OCI-LY1 (cell line): ENCODE data around the gene MUTYH.
"Not testable (repeated sequence)": the region's sequence is repeated elsewhere in the genome, so short reads cannot be mapped to it uniquely, and the experiment has no call there.

Source experiments
- H2AFZ ChIP-seq: fragments of 200-600 bp; sonication (generic), shearing (Covaris generic); 2 replicates; pipeline ENCODE4 v1.6.0; 2014; ENCODE audit warnings: antibody characterized with exemption, mild to moderate bottlenecking, low read length
- H3F3A ChIP-seq: fragments of 200-600 bp; sonication (generic), shearing (Covaris generic); 2 replicates; pipeline ENCODE4 v1.6.0; 2014; ENCODE audit warnings: mild to moderate bottlenecking, antibody characterized with exemption, low read length, moderate library complexity; ENCODE audit not compliant: insufficient read depth
- H3K27ac ChIP-seq: fragments of 200-600 bp; sonication (generic); 2 replicates; pipeline ENCODE4 v1.5.1; 2014; ENCODE audit warnings: low read length, mixed run types, mild to moderate bottlenecking, low read depth; ENCODE audit not compliant: poor library complexity, severe bottlenecking
- H3K27me3 ChIP-seq: fragments of 200-600 bp; sonication (generic); 2 replicates; pipeline ENCODE4 v1.6.0; 2014; ENCODE audit warnings: antibody characterized with exemption, mild to moderate bottlenecking, low read length, moderate library complexity; ENCODE audit not compliant: insufficient read depth
- H3K36me3 ChIP-seq: fragments of 200-600 bp; sonication (generic); 2 replicates; pipeline ENCODE4 v1.6.1; 2014; ENCODE audit warnings: mild to moderate bottlenecking, antibody characterized with exemption, low read length, moderate library complexity, mixed read lengths; ENCODE audit not compliant: insufficient read depth
- H3K4me1 ChIP-seq: fragments of 200-600 bp; sonication (generic); 2 replicates; pipeline ENCODE4 v1.5.1; 2014; ENCODE audit warnings: mild to moderate bottlenecking, low read length, moderate library complexity; ENCODE audit not compliant: insufficient read depth, severe bottlenecking
- H3K4me2 ChIP-seq: fragments of 200-600 bp; sonication (generic), shearing (Covaris generic); 2 replicates; pipeline ENCODE4 v1.6.1; 2014; ENCODE audit warnings: low read length
- H3K4me3 ChIP-seq: fragments of 200-600 bp; sonication (generic); 2 replicates; pipeline ENCODE4 v1.5.1; 2014; ENCODE audit warnings: low read length, low read depth, mild to moderate bottlenecking, mixed read lengths; ENCODE audit not compliant: poor library complexity, severe bottlenecking
- H3K79me2 ChIP-seq: fragments of 200-600 bp; shearing (Covaris generic); 2 replicates; pipeline ENCODE4 v1.6.1; 2016; ENCODE audit warnings: mixed run types, low read length, mixed read lengths; ENCODE audit not compliant: insufficient read depth
- H3K9ac ChIP-seq: fragments of 200-600 bp; sonication (generic), shearing (Covaris generic); 2 replicates; pipeline ENCODE4 v1.6.1; 2014; ENCODE audit warnings: mild to moderate bottlenecking, low read length, mixed read lengths
- H3K9me2 ChIP-seq: fragments of 200-600 bp; sonication (generic), shearing (Covaris generic); 2 replicates; pipeline ENCODE4 v1.6.1; 2014; ENCODE audit warnings: low read depth, mild to moderate bottlenecking, low read length, mixed read lengths
- H3K9me3 ChIP-seq: fragments of 200-600 bp; shearing (Covaris generic); 2 replicates; pipeline ENCODE4 v1.6.1; 2014; ENCODE audit warnings: low read length, mixed read lengths
- H4K20me1 ChIP-seq: fragments of 200-600 bp; sonication (generic), shearing (Covaris generic); 2 replicates; pipeline ENCODE4 v1.6.0; 2016; ENCODE audit warnings: mild to moderate bottlenecking, low read length; ENCODE audit not compliant: insufficient read depth
- EZH2 ChIP-seq: fragments of 200-600 bp; sonication (generic), shearing (Covaris generic); IDR thresholded peaks from 2 replicates; pipeline ENCODE4 v1.8.0; 2017; ENCODE audit warnings: borderline replicate concordance, mixed run types, mild to moderate bottlenecking, antibody characterized with exemption, low read length, moderate library complexity, mixed read lengths
- TF ChIP-seq, protein P1 (sequence below): fragments of 200-600 bp; sonication (generic), shearing (Covaris generic); IDR thresholded peaks from 2 replicates; pipeline ENCODE4 v1.5.1; 2017; ENCODE audit warnings: mild to moderate bottlenecking, antibody characterized with exemption, low read length, moderate library complexity, mixed read lengths

The MUTYH gene

DNA sequence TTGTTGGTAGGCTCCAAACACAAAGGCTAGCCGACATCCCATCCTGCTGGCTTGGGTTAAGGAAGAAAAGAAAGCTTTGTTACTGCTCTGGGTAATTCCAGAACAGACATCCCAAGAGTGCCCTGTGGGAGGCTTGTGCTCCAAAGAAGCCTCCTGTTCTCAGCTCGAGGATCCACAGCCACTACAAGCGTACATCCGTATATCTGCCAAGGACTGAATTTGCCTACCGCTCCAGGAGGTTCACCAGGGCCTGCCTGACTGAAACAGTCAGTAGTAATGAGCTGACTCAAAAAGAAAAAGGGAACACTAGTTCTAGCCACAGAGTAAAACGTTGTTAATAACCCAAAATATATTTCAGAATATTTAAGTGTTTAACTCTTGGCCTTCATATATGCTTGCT, 24.8 kb upstream of the MUTYH start:
- no peak overlapping the region for H3K4me2 ChIP-seq
- no peak overlapping the region for H3K4me3 ChIP-seq
- H3K27ac ChIP-seq: no peak overlapping the region
- no peaks in the 10 kb centered on the region for H3K27me3 ChIP-seq
- no peaks in the 10 kb centered on the region for H3F3A ChIP-seq
- H3K9ac ChIP-seq: no peak overlapping the region
- no peaks in the 10 kb centered on the region for H4K20me1 ChIP-seq
- H3K36me3 ChIP-seq: no peaks in the 10 kb centered on the region
- TF ChIP-seq, protein P1, sequence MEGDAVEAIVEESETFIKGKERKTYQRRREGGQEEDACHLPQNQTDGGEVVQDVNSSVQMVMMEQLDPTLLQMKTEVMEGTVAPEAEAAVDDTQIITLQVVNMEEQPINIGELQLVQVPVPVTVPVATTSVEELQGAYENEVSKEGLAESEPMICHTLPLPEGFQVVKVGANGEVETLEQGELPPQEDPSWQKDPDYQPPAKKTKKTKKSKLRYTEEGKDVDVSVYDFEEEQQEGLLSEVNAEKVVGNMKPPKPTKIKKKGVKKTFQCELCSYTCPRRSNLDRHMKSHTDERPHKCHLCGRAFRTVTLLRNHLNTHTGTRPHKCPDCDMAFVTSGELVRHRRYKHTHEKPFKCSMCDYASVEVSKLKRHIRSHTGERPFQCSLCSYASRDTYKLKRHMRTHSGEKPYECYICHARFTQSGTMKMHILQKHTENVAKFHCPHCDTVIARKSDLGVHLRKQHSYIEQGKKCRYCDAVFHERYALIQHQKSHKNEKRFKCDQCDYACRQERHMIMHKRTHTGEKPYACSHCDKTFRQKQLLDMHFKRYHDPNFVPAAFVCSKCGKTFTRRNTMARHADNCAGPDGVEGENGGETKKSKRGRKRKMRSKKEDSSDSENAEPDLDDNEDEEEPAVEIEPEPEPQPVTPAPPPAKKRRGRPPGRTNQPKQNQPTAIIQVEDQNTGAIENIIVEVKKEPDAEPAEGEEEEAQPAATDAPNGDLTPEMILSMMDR: no peak
- no peak for TF ChIP-seq EZH2
- no peaks in the 10 kb centered on the region for H3K9me3 ChIP-seq
- H3K79me2 ChIP-seq: no peaks in the 10 kb centered on the region
- H3K9me2 ChIP-seq: no peaks in the 10 kb centered on the region
- peaks cover 3% of the 10 kb centered on the region for H3K4me1 ChIP-seq
- H2AFZ ChIP-seq: no peak overlapping the region

- Histone ChIP-seq H3F3A (no peaks in the 10 kb centered on the region), H3K9ac (no peak overlapping the region), H2AFZ (no peak overlapping the region), H3K36me3 (no peaks in the 10 kb centered on the region), H3K4me1 (peaks cover 9% of the 10 kb centered on the region), H3K9me3 (no peaks in the 10 kb centered on the region), H3K9me2 (no peaks in the 10 kb centered on the region), H3K27me3 (no peaks in the 10 kb centered on the region), H3K79me2 (no peaks in the 10 kb centered on the region), H3K4me2 (no peak overlapping the region), H4K20me1 (no peaks in the 10 kb centered on the region), H3K4me3 (no peak overlapping the region), H3K27ac (no peak overlapping the region)
- TF ChIP-seq, protein P1: no peak
- TF ChIP-seq EZH2: no peak
Observed at GRCh38 chr1:45364294-45364693, 24.1 kb upstream of the MUTYH start.

GRCh38 chr1:45360981-45361380, 20.7 kb upstream of the MUTYH start:
- H3K79me2 ChIP-seq, H3K9me2 ChIP-seq, H3F3A ChIP-seq, H3K9ac ChIP-seq, H3K27ac ChIP-seq, H3K9me3 ChIP-seq, H3K4me2 ChIP-seq, H4K20me1 ChIP-seq, H3K36me3 ChIP-seq, H2AFZ ChIP-seq, H3K27me3 ChIP-seq, H3K4me3 ChIP-seq: not testable (repeated sequence)
- H3K4me1 ChIP-seq: peaks cover 14% of the 10 kb centered on the region

- Histone ChIP-seq H2AFZ (no peak overlapping the region), H3F3A (no peaks in the 10 kb centered on the region), H3K4me3 (no peak overlapping the region), H3K4me1 (peaks cover 19% of the 10 kb centered on the region), H3K27ac (no peak overlapping the region), H3K27me3 (no peaks in the 10 kb centered on the region), H3K79me2 (no peaks in the 10 kb centered on the region), H4K20me1 (no peaks in the 10 kb centered on the region), H3K9ac (no peak overlapping the region; the same call in 1 of the 2 replicates), H3K9me3 (no peaks in the 10 kb centered on the region), H3K9me2 (no peaks in the 10 kb centered on the region), H3K36me3 (no peaks in the 10 kb centered on the region), H3K4me2 (peak overlapping the region; percentile 34; the same call in 1 of the 2 replicates)
- no peak for TF ChIP-seq EZH2
- TF ChIP-seq, protein P1: peak; percentile 69
Observed at GRCh38 chr1:45359882-45360513, 19.8 kb upstream of the MUTYH start.
